Naive thymus-derived CD4-positive, alpha-beta T cell (primary cell): Measurements from ENCODE around the gene IGBP1. TPM values are rescaled to one million over a fixed set of nuclear protein-coding genes. Genes with fewer than 3 reads are reported as not detected.

ENCODE experiments used
- ATAC-seq: fragments of 150-1000 bp; cut with Tn5 transposase; 2 replicates; pipeline ENCODE4 v1.10.0; 2021; ENCODE audit warnings: mild to moderate bottlenecking, moderate library complexity
- CTCF ChIA-PET: fragments of 350-600 bp; sonication (Branson Sonifier 250); formaldehyde crosslinking; loops from one replicate; lab custom pipeline; 2021; ENCODE audit warnings: antibody characterized with exemption; lab: Charles Lee
- POLR2A ChIA-PET: fragments of 350-600 bp; sonication (Branson Sonifier 250); formaldehyde crosslinking; loops from one replicate; lab custom pipeline; 2021; ENCODE audit warnings: antibody characterized with exemption, inconsistent platforms; lab: Charles Lee
- DNase-seq, 9 donors: peaks; one replicate each; pipeline versions ENCODE4 v3.0.0 to v3.0.0-alpha.2; 2020 to 2022; ENCODE audit warnings: mixed read lengths in 1 of 9
- H3K27ac ChIP-seq: one replicate; pipeline ENCODE4 v1.7.0; 2013; ENCODE audit warnings: mild to moderate bottlenecking, low read depth, low read length, moderate library complexity
- H3K27me3 ChIP-seq, 2 donors: one replicate each; pipeline ENCODE4 v1.7.0; 2013; ENCODE audit warnings: low read length in 2 of 2, mild to moderate bottlenecking in 2 of 2, moderate library complexity in 2 of 2; ENCODE audit not compliant: control insufficient read depth in 2 of 2, insufficient read depth in 2 of 2
- H3K36me3 ChIP-seq, 3 experiments: 1 replicate in 2 of 3; 2 replicates in 1 of 3; pipeline ENCODE4 v1.7.0; 2013; ENCODE audit warnings: low read length in 3 of 3, mild to moderate bottlenecking in 3 of 3, moderate library complexity in 1 of 3; ENCODE audit not compliant: insufficient read depth in 3 of 3, control insufficient read depth in 2 of 3
- H3K4me1 ChIP-seq, 2 donors: one replicate each; pipeline ENCODE4 v1.7.0; 2013; ENCODE audit warnings: low read length in 2 of 2, mild to moderate bottlenecking in 2 of 2, moderate library complexity in 1 of 2; ENCODE audit not compliant: control insufficient read depth in 2 of 2, insufficient read depth in 2 of 2
- H3K4me3 ChIP-seq: 2 replicates; pipeline ENCODE4 v1.7.0; 2013; ENCODE audit warnings: mild to moderate bottlenecking, low read length
- H3K9me3 ChIP-seq, 3 experiments: 1 replicate in 2 of 3; 2 replicates in 1 of 3; pipeline ENCODE4 v1.7.0; 2013; ENCODE audit warnings: low read length in 3 of 3; ENCODE audit not compliant: control insufficient read depth in 2 of 3
- H3K27ac Mint-ChIP-seq, 9 donors: one replicate each; pipeline ENCODE4 v1.8.0; 2020 to 2022; ENCODE audit warnings: mixed read lengths in 9 of 9, mild to moderate bottlenecking in 8 of 9, moderate library complexity in 5 of 9, inconsistent platforms in 2 of 9
- H3K27me3 Mint-ChIP-seq, 5 donors: one replicate each; pipeline ENCODE4 v1.8.0; 2021 to 2022; ENCODE audit warnings: mixed read lengths in 5 of 5, mild to moderate bottlenecking in 1 of 5
- H3K36me3 Mint-ChIP-seq, 5 donors: one replicate each; pipeline ENCODE4 v1.8.0; 2020 to 2022; ENCODE audit warnings: mixed read lengths in 5 of 5, mild to moderate bottlenecking in 3 of 5, inconsistent platforms in 1 of 5
- H3K4me1 Mint-ChIP-seq, 7 donors: one replicate each; pipeline ENCODE4 v1.8.0; 2020 to 2022; ENCODE audit warnings: mixed read lengths in 7 of 7, mild to moderate bottlenecking in 3 of 7, inconsistent platforms in 1 of 7
- H3K4me3 Mint-ChIP-seq, 10 donors: one replicate each; pipeline ENCODE4 v1.8.0; 2020 to 2022; ENCODE audit warnings: mild to moderate bottlenecking in 10 of 10, mixed read lengths in 10 of 10, moderate library complexity in 6 of 10, inconsistent platforms in 2 of 10
- H3K9me3 Mint-ChIP-seq, 11 donors: one replicate each; pipeline ENCODE4 v1.8.0; 2020 to 2022; ENCODE audit warnings: mixed read lengths in 11 of 11, mild to moderate bottlenecking in 4 of 11, inconsistent platforms in 1 of 11, moderate library complexity in 1 of 11
- intact Hi-C, 2 donors: fragments of 100-400 bp; cut with micrococcal nuclease; formaldehyde crosslinking; loops; one replicate each; pipeline ENCODE4 v1.15.1; 2023
- polyA plus RNA-seq, 2 donors: library from polyadenylated mRNA; unstranded; fragments of 300-500 nt; fragmentation: Illumina TruSeq; gene quantifications; one replicate each; pipeline ENCODE4 v1.2.3, GENCODE V29; 2021
- total RNA-seq, 6 experiments: library from RNA in 5 of 6; stranded (reverse) in 5 of 6; gene quantifications; 1 replicate in 5 of 6; 2 replicates in 1 of 6; pipeline ENCODE4 v1.2.3 and lab custom pipeline; 2021 to 2026

Gene IGBP1
- total RNA-seq = 10 to 100 TPM; 46.7 to 70.1 (median 58.9) TPM
- 10 to 100 TPM; 63.8 to 66.8 TPM for polyA plus RNA-seq
- 69.3 reads per million, percentile 78 among the genes with 10 or more reads in this experiment for total RNA-seq (lab: John Stamatoyannopoulos, UW)

DNA sequence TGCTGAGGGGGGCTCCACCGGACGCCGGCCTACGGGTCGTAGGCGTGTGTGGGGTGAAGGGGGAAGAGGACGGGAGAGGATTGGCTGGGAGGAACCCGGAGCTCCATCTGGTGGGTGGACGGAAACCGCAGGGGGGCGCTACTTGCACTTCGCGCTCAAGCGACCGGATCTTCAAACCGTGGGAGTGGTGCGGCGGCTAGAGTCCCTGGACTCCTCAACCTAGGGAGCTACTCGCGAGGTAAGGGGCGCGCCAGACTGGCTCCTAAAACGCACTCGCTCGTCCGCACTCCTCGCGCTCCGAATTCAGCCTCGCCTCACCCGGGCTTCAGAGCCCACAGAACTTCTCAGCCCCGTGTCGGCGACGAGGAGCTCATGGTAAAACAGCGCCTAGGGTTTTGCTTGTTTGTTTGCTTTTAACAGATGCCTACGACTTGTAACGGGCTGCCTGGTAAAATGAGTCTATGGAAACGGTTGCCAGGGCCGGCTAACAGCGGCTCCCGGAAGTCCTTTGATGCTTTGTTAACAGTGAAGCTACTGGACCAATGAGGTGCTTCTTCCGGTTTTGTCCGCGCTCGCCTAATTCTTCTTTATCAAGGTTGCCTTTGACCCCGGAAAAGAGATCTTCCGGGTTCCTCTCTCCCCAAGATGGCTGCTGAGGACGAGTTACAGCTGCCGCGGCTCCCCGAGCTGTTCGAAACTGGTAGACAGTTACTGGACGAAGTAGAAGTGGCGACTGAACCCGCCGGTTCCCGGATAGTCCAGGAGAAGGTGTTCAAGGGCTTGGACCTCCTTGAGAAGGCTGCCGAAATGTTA, at the start of gene IGBP1:
Gene IGBP1 (plus strand): TSS at position 145 of the 813 bp plus-strand sequence. CDS start 501 bp downstream, at position 646.
- ATAC-seq (peak; percentile 90), DNase-seq (peak; percentile 40 to 90 (median 82))
- Histone ChIP-seq H3K27ac (peak within 1 kb of the TSS; percentile 82), H3K4me3 (peak within 1 kb of the TSS; percentile 94), H3K27me3 (no peaks in the 10 kb centered on the region), H3K36me3 (no peaks in the 10 kb centered on the region), H3K9me3 (no peaks in the 10 kb centered on the region), H3K4me1 (peaks cover 16 to 18% of the 10 kb centered on the region in 2 donors)
- Mint-ChIP-seq H3K4me3 (peak within 1 kb of the TSS; percentile 95 to 99 (median 99)), H3K4me1 (peaks cover 14 to 47% (median 29%) of the 10 kb centered on the region in 7 donors), H3K27ac (peak within 1 kb of the TSS; percentile 91 to 99 (median 97)), H3K36me3 (peaks cover 0 to 11% (median 0%) of the 10 kb centered on the region in 5 donors), H3K27me3 (no peaks in the 10 kb centered on the region), H3K9me3 (no peaks in the 10 kb centered on the region)
- intact Hi-C loops = loop anchor here (1.0 to 10.0 kb wide), 12 partner anchors 103 to 1635 kb away; partner anchors contain the start of genes KIF4A (in 2 of the 2), EDA (in 1 of the 2), TAF1 (in 1 of the 2) and YIPF6 (in 1 of the 2)
- POLR2A ChIA-PET = interaction anchor here (0.7 to 2.4 kb wide), 7 partner anchors 9 to 1634 kb away, joined by 3 to 12 read pairs (median 3); partner anchors contain the start of genes EFNB1, KIF4A, PDZD11 and YIPF6
- CTCF ChIA-PET = interaction anchor here (0.7 to 1.5 kb wide), 4 partner anchors 104 to 847 kb away, joined by 3 to 4 read pairs (median 3); no protein-coding TSS in a partner anchor

DNA sequence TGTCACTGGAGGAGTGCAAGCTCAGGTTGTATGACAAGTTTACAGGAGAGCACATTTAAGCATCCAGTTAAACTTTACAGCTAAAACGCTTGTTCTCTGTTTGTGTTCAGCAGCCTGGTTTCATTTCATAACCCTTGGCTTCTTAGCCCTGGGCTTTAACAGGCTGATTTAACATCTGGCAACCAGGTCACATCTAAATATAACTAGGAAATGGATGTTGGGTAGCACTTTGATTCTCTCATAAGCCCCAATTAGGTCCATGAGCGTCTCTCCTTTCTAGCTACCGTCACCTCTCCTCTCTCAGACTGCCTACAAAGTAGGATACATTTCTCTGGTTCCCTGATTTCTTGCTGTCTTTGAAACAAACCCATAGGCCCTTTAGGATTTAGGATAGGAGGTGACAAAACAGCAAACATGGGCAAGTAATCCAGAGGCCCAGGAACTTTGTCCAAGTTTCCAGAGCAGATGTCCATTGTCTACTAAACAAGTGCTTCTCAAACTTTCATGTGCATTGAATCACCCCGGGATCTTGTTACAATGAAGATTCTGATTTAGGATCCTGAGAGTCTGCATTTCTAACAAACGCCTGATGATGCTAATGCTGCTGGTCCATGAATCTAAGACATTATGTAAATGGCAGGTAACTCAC, 48.5 kb upstream of the IGBP1 start:
- Mint-ChIP-seq H3K27me3 (peaks cover 0 to 4% (median 0%) of the 10 kb centered on the region in 5 donors), H3K9me3 (no peaks in the 10 kb centered on the region), H3K4me1 (peaks cover 0 to 5% (median 0%) of the 10 kb centered on the region in 7 donors), H3K36me3 (no peaks in the 10 kb centered on the region), H3K4me3 (no peak overlapping the region), H3K27ac (no peak overlapping the region)
- Histone ChIP-seq H3K4me3 (no peak overlapping the region), H3K9me3 (no peaks in the 10 kb centered on the region), H3K4me1 (no peaks in the 10 kb centered on the region), H3K27me3 (no peaks in the 10 kb centered on the region), H3K27ac (no peak overlapping the region), H3K36me3 (no peaks in the 10 kb centered on the region)
- no peak for ATAC-seq
- ChIA-PET POLR2A (no interaction called here), CTCF (no interaction called here)
- intact Hi-C loops = no loop called here
- DNase-seq = no peak

DNA sequence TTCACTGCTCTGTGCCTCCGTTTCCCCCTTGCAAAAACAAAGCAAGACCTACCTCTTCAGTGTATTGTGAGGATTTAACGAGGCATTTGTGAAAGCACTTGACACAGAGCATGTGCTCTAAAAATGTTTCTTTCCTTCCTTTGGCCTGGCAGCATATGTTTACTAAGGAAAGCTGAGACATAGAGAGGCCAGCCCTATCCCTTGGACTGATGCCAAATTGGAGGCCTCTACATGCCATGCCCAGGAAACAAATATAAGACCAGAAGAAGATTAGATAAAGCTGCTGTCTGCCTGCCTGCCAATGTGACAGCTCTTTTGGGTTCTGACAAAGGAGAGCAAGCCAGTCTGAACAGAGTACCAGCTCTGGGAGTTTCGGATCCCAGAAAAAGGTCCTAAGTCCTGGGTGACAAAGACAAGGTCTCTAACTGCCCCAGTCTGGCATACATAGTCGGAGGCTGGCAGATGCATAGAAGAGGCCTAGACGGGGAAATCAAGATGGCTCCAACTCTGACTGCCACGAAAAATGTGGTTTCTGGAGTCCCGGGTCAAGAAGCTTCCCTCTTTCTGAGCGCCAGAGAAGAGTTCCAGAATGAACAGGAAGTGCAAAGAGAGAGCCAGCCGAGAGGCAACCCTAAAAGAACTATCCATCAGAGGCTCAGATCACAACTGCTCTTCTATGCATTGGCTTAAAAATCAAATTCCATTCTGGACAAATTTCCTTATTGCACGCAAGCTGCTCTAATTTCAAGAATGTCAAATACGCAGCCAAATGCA, 45.2 kb upstream of the IGBP1 start:
- Mint-ChIP-seq H3K9me3 (no peaks in the 10 kb centered on the region), H3K36me3 (no peaks in the 10 kb centered on the region), H3K27me3 (peaks cover 0 to 4% (median 0%) of the 10 kb centered on the region in 5 donors), H3K4me1 (peaks cover 0 to 8% (median 0%) of the 10 kb centered on the region in 7 donors), H3K4me3 (no peak overlapping the region), H3K27ac (peak overlapping the region in 1 of 9 donors; percentile 46)
- Histone ChIP-seq H3K36me3 (no peaks in the 10 kb centered on the region), H3K9me3 (no peaks in the 10 kb centered on the region), H3K27me3 (no peaks in the 10 kb centered on the region), H3K4me1 (no peaks in the 10 kb centered on the region), H3K27ac (no peak overlapping the region), H3K4me3 (no peak overlapping the region)
- no peak for DNase-seq
- CTCF ChIA-PET = no interaction called here
- ATAC-seq = no peak
- POLR2A ChIA-PET = no interaction called here
- intact Hi-C loops = no loop called here

DNA sequence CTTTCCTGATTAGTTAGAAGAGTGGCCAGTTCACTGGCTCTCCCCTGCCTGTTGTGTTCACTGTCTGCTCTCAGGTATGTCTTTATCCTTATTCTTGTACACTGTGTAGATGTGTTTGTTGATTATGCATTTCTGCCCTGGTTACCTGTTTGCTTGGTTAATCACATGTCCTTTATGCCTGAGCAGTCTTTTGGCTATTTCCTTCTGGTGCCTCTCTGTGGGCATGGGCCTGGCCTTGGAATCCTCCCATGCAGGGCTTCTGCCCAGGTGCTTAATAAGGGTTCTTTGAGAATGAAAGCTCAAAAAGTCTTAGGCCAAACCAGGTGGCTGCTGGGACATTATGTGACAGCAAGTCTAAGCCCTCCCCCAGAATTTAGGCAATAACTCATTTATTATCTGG, 44.5 kb upstream of the IGBP1 start:
- Histone ChIP-seq H3K9me3 (no peaks in the 10 kb centered on the region), H3K4me3 (no peak overlapping the region), H3K27me3 (no peaks in the 10 kb centered on the region), H3K4me1 (no peaks in the 10 kb centered on the region), H3K27ac (no peak overlapping the region), H3K36me3 (no peaks in the 10 kb centered on the region)
- H3K4me3 Mint-ChIP-seq = no peak overlapping the region
- DNase-seq (no peak), ATAC-seq (no peak)
- ChIA-PET CTCF (no interaction called here), POLR2A (no interaction called here)
- peaks cover 0 to 8% (median 0%) of the 10 kb centered on the region in 7 donors for H3K4me1 Mint-ChIP-seq
- H3K27ac Mint-ChIP-seq = no peak overlapping the region
- H3K9me3 Mint-ChIP-seq = no peaks in the 10 kb centered on the region
- H3K36me3 Mint-ChIP-seq = no peaks in the 10 kb centered on the region
- H3K27me3 Mint-ChIP-seq = peaks cover 0 to 4% (median 0%) of the 10 kb centered on the region in 5 donors
- intact Hi-C loops = no loop called here

DNA sequence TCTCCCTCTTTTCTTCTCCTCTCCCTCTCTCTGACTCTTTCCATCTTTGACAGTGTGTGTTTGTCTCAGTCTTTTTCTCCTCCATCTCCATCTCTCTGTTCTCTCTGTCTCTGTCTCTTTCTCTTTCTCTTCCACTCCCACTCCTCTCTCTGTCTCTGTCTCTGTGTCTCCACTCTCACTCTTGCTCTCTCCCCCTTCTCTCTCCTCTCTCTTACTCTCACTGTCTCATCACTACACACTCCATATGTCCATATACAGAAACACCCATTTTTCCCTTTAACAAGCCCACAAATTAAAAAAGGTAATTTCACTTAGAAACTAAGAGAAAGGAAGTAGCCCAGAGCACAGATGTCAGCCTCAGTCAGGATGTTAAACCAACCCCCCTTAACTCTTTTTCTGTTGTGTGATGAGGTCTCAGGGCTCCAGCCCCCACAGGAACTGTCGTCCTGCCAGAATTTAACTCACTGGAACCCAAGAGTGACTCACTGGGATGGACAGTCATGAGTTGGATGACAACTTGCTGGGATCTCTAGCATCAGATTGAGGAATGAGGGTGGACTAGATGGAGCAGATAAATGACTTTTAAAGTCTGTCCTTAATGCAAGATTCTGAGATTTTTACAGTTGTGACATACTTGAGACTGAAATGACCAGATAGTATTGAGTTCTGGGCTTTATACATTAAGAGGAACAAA, 43.5 kb upstream of the IGBP1 start:
- CTCF ChIA-PET = no interaction called here
- no peak overlapping the region for H3K27ac ChIP-seq
- H3K4me1 ChIP-seq = no peaks in the 10 kb centered on the region
- no peaks in the 10 kb centered on the region for H3K36me3 ChIP-seq
- ATAC-seq (no peak), DNase-seq (no peak)
- peaks cover 0 to 8% (median 0%) of the 10 kb centered on the region in 7 donors for H3K4me1 Mint-ChIP-seq
- H3K27ac Mint-ChIP-seq = no peak overlapping the region
- intact Hi-C loops = no loop called here
- H3K9me3 Mint-ChIP-seq = no peaks in the 10 kb centered on the region
- POLR2A ChIA-PET = no interaction called here
- no peak overlapping the region for H3K4me3 Mint-ChIP-seq
- no peak overlapping the region for H3K4me3 ChIP-seq
- no peaks in the 10 kb centered on the region for H3K27me3 ChIP-seq
- H3K36me3 Mint-ChIP-seq = no peaks in the 10 kb centered on the region
- peaks cover 0 to 4% (median 0%) of the 10 kb centered on the region in 5 donors for H3K27me3 Mint-ChIP-seq
- H3K9me3 ChIP-seq = no peaks in the 10 kb centered on the region

DNA sequence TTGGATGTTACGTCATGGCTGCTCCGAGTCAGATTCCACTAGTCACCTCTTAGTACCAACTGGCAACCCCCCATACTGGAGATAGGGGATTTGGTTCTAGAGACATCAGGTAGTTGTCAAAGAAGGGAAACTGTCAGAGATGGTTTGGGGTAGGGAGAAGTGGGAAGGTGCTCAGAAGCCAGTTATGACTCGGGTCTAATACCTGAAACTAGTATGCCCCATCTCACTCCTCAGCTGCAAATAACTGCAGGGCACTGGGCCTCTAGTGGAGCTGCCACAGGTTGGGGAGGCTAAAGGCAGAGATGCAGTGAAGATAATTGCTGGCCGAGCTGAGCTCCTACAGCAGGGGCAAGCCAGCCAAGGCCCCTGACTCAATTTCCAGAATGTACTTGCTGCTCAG, 41.0 kb upstream of the IGBP1 start:
- intact Hi-C loops = no loop called here
- DNase-seq (no peak), ATAC-seq (no peak)
- Histone ChIP-seq H3K4me1 (no peaks in the 10 kb centered on the region), H3K27ac (no peak overlapping the region), H3K36me3 (no peaks in the 10 kb centered on the region), H3K27me3 (no peaks in the 10 kb centered on the region), H3K9me3 (no peaks in the 10 kb centered on the region), H3K4me3 (no peak overlapping the region)
- Mint-ChIP-seq H3K4me3 (no peak overlapping the region), H3K27ac (no peak overlapping the region), H3K27me3 (peaks cover 0 to 4% (median 0%) of the 10 kb centered on the region in 5 donors), H3K9me3 (no peaks in the 10 kb centered on the region), H3K36me3 (no peaks in the 10 kb centered on the region), H3K4me1 (peaks cover 0 to 8% (median 0%) of the 10 kb centered on the region in 7 donors)
- ChIA-PET POLR2A (no interaction called here), CTCF (no interaction called here)
